ENCODE results near the gene MPZ.

DNA sequence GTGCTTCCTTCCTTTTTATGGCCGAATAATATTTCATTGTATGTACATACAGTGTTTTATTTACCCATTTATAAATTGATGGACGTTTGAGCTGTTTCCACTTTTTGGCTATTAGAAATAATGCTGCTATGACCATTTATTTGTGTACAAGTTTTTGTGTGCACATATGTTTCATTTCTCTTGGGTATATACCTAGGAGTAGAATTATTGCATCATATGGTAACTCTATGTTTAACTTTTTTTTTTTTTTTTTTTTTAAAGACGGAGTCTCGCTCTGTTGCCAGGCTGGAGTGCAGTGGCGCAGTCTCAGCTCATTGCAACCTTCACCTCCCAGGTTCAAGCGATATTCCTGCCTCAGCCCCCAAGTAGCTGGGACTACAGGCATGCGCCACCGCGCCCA, 23.4 kb upstream of the MPZ start:
- no peak for TF ChIP-seq POLR2AphosphoS5 (IDR thresholded peaks at IDR 0.05; ENCODE audit: low read depth, low read length)
- no peak for TF ChIP-seq POLR2A (IDR thresholded peaks at IDR 0.05; ENCODE audit: low read depth, low read length)
- TF ChIP-seq TAF1 (IDR thresholded peaks at IDR 0.05; ENCODE audit: borderline replicate concordance, low read depth, low read length) = no peak

Measured in GM12892 (cell line).